Stomach (tissue), 9 donors: ENCODE results near the gene AKR1C2. TPM values are rescaled to one million over a fixed set of nuclear protein-coding genes. Genes with fewer than 3 reads are reported as not detected.
"Not testable (repeated sequence)": the region's sequence is repeated elsewhere in the genome, so short reads cannot be mapped to it uniquely, and the experiment has no call there.

Experiments
- DNase-seq, 2 donors: peaks; one replicate each; pipeline versions ENCODE4 v3.0.0 to v3.0.0-alpha.2; 2013 to 2019
- H3K27ac ChIP-seq, 5 donors: fragments of 200-600 bp in 4 of 5; sonication (generic) in 4 of 5; one replicate each; pipeline ENCODE4 v1.5.1; 2013 to 2019; ENCODE audit warnings: mild to moderate bottlenecking in 1 of 5, moderate library complexity in 1 of 5
- H3K27me3 ChIP-seq, 3 donors: fragments of 200-600 bp; sonication (generic); one replicate each; pipeline ENCODE4 v1.5.1; 2017 to 2019; ENCODE audit warnings: mixed run types in 1 of 3
- H3K36me3 ChIP-seq, 4 donors: fragments of 200-600 bp; sonication (generic); 1 replicate in 3 of 4; 2 replicates in 1 of 4; pipeline ENCODE4 v1.5.1; 2016 to 2019
- H3K4me1 ChIP-seq, 4 donors: fragments of 200-600 bp; sonication (generic); one replicate each; pipeline ENCODE4 v1.5.1; 2016 to 2019
- H3K4me3 ChIP-seq, 4 donors: fragments of 200-600 bp; sonication (generic) in 3 of 4; one replicate each; pipeline ENCODE4 v1.5.1; 2016 to 2019; ENCODE audit warnings: mild to moderate bottlenecking in 1 of 4
- H3K9me3 ChIP-seq, 4 donors: fragments of 200-600 bp; sonication (generic); one replicate each; pipeline ENCODE4 v1.5.1; 2016 to 2019
- CTCF ChIP-seq, 7 experiments: fragments of 450-650 bp in 4 of 7; fragments of 200-600 bp in 3 of 7; sonication (generic) in 3 of 7; IDR thresholded peaks; one replicate each; pipeline ENCODE4 v1.5.1; 2016 to 2019; ENCODE audit warnings: antibody characterized with exemption in 7 of 7, control low read depth in 2 of 7, mild to moderate bottlenecking in 1 of 7
- EP300 ChIP-seq: sonication (generic); formaldehyde crosslinking; IDR thresholded peaks from one replicate; pipeline ENCODE4 v1.6.1; 2017; ENCODE audit warnings: antibody characterized with exemption
- POLR2A ChIP-seq, 4 donors: fragments of 450-650 bp; IDR thresholded peaks; one replicate each; pipeline ENCODE4 v1.6.1; 2016; ENCODE audit warnings: antibody characterized with exemption in 4 of 4, control low read depth in 2 of 4, mild to moderate bottlenecking in 1 of 4, moderate library complexity in 1 of 4
- POLR2AphosphoS5 ChIP-seq, 3 donors: sonication (generic); formaldehyde crosslinking; IDR thresholded peaks; one replicate each; pipeline ENCODE4 v1.6.1; 2016; ENCODE audit warnings: antibody characterized with exemption in 3 of 3
- WGBS, 5 donors: extraction: QIAGEN DNeasy Blood & Tissue Kit in 3 of 5; methylation state at CpG; one replicate each; pipeline versions ENCODE4 v1.1.5 to v1.1.7; 2013 to 2018; 5-methylcytosine and 5-hydroxymethylcytosine counted together
- intact Hi-C: fragments of 100-400 bp; cut with DNase I; formaldehyde crosslinking; loops from one replicate; pipeline ENCODE4 v1.15.1; 2023; ENCODE audit warnings: low total_unique reads
- polyA plus RNA-seq, 3 donors: library from polyadenylated mRNA; stranded (reverse); fragments of 200-250 nt; gene quantifications; one replicate each; pipeline ENCODE4 v1.2.3, GENCODE V29; 2013
- total RNA-seq, 5 donors: library from RNA; depleted of rRNA; stranded (reverse); fragments of >200 nt; gene quantifications; one replicate each; pipeline versions ENCODE4 v1.1.0 to v1.2.3, GENCODE V29; 2014 to 2016
- donor health status: healthy with polysubstance abuse.
- donor health status: Bipolar disorder and iron deficiency.
- donor health status: healthy.

Gene AKR1C2
- total and polyA plus RNA-seq, 8 donors = 30.4 to 507 (median 63.1) TPM

- no peak for DNase-seq
- Histone ChIP-seq H3K27me3 (no peaks in the 10 kb centered on the region), H3K4me1 (peaks cover 0 to 23% (median 12%) of the 10 kb centered on the region in 4 donors), H3K9me3 (no peaks in the 10 kb centered on the region), H3K4me3 (no peak overlapping the region), H3K36me3 (peaks cover 3 to 32% (median 28%) of the 10 kb centered on the region in 4 donors), H3K27ac (no peak overlapping the region)
- no peak for TF ChIP-seq POLR2AphosphoS5 (IDR thresholded peaks at IDR 0.05)
- no peak for TF ChIP-seq POLR2A (IDR thresholded peaks at IDR 0.05)
- TF ChIP-seq EP300 = no peak
- TF ChIP-seq CTCF (IDR thresholded peaks at IDR 0.05) = no peak
- 92 to 97% (median 95%) methylated on average over 4 of the region's 4 CpGs for WGBS, 5 donors
- intact Hi-C loops = no loop called here
Measured at GRCh38 chr10:4978870-4979269, 24.8 kb downstream of the AKR1C2 start.

- no peak for TF ChIP-seq EP300
- TF ChIP-seq POLR2AphosphoS5 (IDR thresholded peaks at IDR 0.05) = no peak
- no peak overlapping the region for H3K27ac ChIP-seq
- no peaks in the 10 kb centered on the region for H3K9me3 ChIP-seq
- H3K4me1 ChIP-seq = peaks cover 0 to 14% (median 8%) of the 10 kb centered on the region in 4 donors
- DNase-seq = no peak
- intact Hi-C loops = no loop called here
- no peaks in the 10 kb centered on the region for H3K27me3 ChIP-seq
- peaks cover 3 to 41% (median 40%) of the 10 kb centered on the region in 4 donors for H3K36me3 ChIP-seq
- no peak overlapping the region for H3K4me3 ChIP-seq
Measured at GRCh38 chr10:4977025-4977424, 26.6 kb downstream of the AKR1C2 start.

GRCh38 chr10:4974400-4974799, 29.3 kb downstream of the AKR1C2 start:
- H3K4me1 ChIP-seq, H3K27ac ChIP-seq, H3K4me3 ChIP-seq, intact Hi-C loops, H3K9me3 ChIP-seq, H3K27me3 ChIP-seq, DNase-seq: not testable (repeated sequence)
- H3K36me3 ChIP-seq = peaks cover 3 to 50% (median 49%) of the 10 kb centered on the region in 4 donors

GRCh38 chr10:4973294-4973693, 30.4 kb downstream of the AKR1C2 start:
- WGBS, 5 donors = 86 to 100% (median 97%) methylated on average over 1 of the region's 1 CpG
- intact Hi-C loops = not testable (repeated sequence)

GRCh38 chr10:4972369-4973142, 31.1 kb downstream of the AKR1C2 start:
- 92 to 97% (median 96%) methylated on average over 8 to 15 of the region's 18 CpGs for WGBS, 5 donors
- intact Hi-C loops, H3K9me3 ChIP-seq, H3K4me1 ChIP-seq, H3K27me3 ChIP-seq, H3K27ac ChIP-seq, H3K4me3 ChIP-seq, DNase-seq: not testable (repeated sequence)
- peaks cover 9 to 52% (median 48%) of the 10 kb centered on the region in 4 donors for H3K36me3 ChIP-seq

More at GRCh38 chr10:4973294-4973693, 30.4 kb downstream of the AKR1C2 start:
- not testable (repeated sequence) for H3K27me3 ChIP-seq, H3K4me3 ChIP-seq, DNase-seq, H3K4me1 ChIP-seq, H3K27ac ChIP-seq, H3K9me3 ChIP-seq
- H3K36me3 ChIP-seq = peaks cover 9 to 53% (median 50%) of the 10 kb centered on the region in 4 donors

- H3K27ac ChIP-seq, H3K4me3 ChIP-seq, H3K4me1 ChIP-seq, H3K27me3 ChIP-seq, H3K9me3 ChIP-seq, DNase-seq, intact Hi-C loops: not testable (repeated sequence)
- WGBS, 5 donors = 91 to 100% (median 95%) methylated on average over 2 of the region's 2 CpGs
- peaks cover 9 to 44% (median 37%) of the 10 kb centered on the region in 4 donors for H3K36me3 ChIP-seq
Measured at GRCh38 chr10:4970362-4970761, 33.3 kb downstream of the AKR1C2 start.

GRCh38 chr10:4969289-4969688, 34.4 kb downstream of the AKR1C2 start:
- intact Hi-C loops, H3K4me3 ChIP-seq, H3K9me3 ChIP-seq, H3K27ac ChIP-seq, DNase-seq, H3K27me3 ChIP-seq: not testable (repeated sequence)
- WGBS, 5 donors = 92 to 97% (median 97%) methylated on average over 3 of the region's 3 CpGs
- peaks cover 0 to 13% (median 2%) of the 10 kb centered on the region in 4 donors for H3K4me1 ChIP-seq
- peaks cover 9 to 44% (median 37%) of the 10 kb centered on the region in 4 donors for H3K36me3 ChIP-seq

- intact Hi-C loops, H3K9me3 ChIP-seq, H3K27ac ChIP-seq, DNase-seq, H3K27me3 ChIP-seq: not testable (repeated sequence)
- Histone ChIP-seq H3K4me1 (peaks cover 0 to 17% (median 2%) of the 10 kb centered on the region in 4 donors), H3K36me3 (peaks cover 9 to 33% (median 24%) of the 10 kb centered on the region in 4 donors), H3K4me3 (peak overlapping the region in 2 of 4 donors; percentile 11 to 22)
- WGBS, 5 donors = 92 to 94% (median 93%) methylated on average over 3 of the region's 3 CpGs
Measured at GRCh38 chr10:4967189-4967588, 36.5 kb downstream of the AKR1C2 start.

GRCh38 chr10:4965763-4966162, 37.9 kb downstream of the AKR1C2 start:
- H3K27me3 ChIP-seq, H3K9me3 ChIP-seq, H3K27ac ChIP-seq, intact Hi-C loops, DNase-seq: not testable (repeated sequence)
- H3K4me3 ChIP-seq = peak overlapping the region; percentile 30 to 43 (median 37)
- WGBS, 5 donors = 91 to 100% (median 98%) methylated on average over 4 of the region's 4 CpGs
- H3K4me1 ChIP-seq = peaks cover 0 to 17% (median 2%) of the 10 kb centered on the region in 4 donors
- peaks cover 9 to 30% (median 24%) of the 10 kb centered on the region in 4 donors for H3K36me3 ChIP-seq

- not testable (repeated sequence) for DNase-seq
- peak overlapping the region; percentile 30 to 43 (median 37) for H3K4me3 ChIP-seq
Measured at GRCh38 chr10:4963815-4964154, 39.9 kb downstream of the AKR1C2 start.

More at GRCh38 chr10:4963815-4964154, 39.9 kb downstream of the AKR1C2 start:
- Histone ChIP-seq H3K4me1 (peaks cover 0 to 17% (median 2%) of the 10 kb centered on the region in 4 donors), H3K27ac (peak overlapping the region in 3 of 5 donors; percentile 10 to 68 (median 46)), H3K36me3 (peaks cover 4 to 16% (median 7%) of the 10 kb centered on the region in 4 donors)
- intact Hi-C loops, H3K9me3 ChIP-seq, H3K27me3 ChIP-seq: not testable (repeated sequence)
- WGBS, 5 donors = 53 to 69% (median 64%) methylated on average over 2 to 4 of the region's 4 CpGs
